Measurements from ENCODE around the gene ZNF367.

The ZNF367 gene

GRCh38 chr9:96420468-96421219, 2.5 kb upstream of the ZNF367 start:
- H3K9me3 Mint-ChIP-seq = no peaks in the 10 kb centered on the region
- H3K36me3 Mint-ChIP-seq (ENCODE audit: low read depth) = peaks cover 4% of the 10 kb centered on the region
- no peaks in the 10 kb centered on the region for H3K27me3 Mint-ChIP-seq (ENCODE audit: low read depth)
- peaks cover 27% of the 10 kb centered on the region for H3K4me1 Mint-ChIP-seq (ENCODE audit: low read depth)
- peak overlapping the region; percentile 90 for H3K27ac Mint-ChIP-seq
- H3K4me3 Mint-ChIP-seq = peak overlapping the region; percentile 86

DNA sequence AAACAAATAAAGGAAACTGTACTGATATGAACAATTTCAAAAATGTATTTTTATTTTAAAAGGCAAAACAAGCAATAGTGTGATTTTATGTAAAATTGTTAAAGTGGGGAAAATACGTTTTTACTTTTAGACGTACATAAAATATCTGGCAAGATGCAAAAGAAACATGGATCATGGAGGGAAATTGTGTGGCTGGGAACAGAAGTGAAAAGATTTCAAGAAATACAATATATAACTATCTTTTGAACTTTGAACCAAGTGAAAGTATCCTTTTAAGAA, 1.5 kb upstream of the ZNF367 start:
- peaks cover 4% of the 10 kb centered on the region for H3K36me3 Mint-ChIP-seq (ENCODE audit: low read depth)
- peak overlapping the region; percentile 86 for H3K4me3 Mint-ChIP-seq
- peaks cover 27% of the 10 kb centered on the region for H3K4me1 Mint-ChIP-seq (ENCODE audit: low read depth)
- peak overlapping the region; percentile 90 for H3K27ac Mint-ChIP-seq
- no peaks in the 10 kb centered on the region for H3K9me3 Mint-ChIP-seq
- H3K27me3 Mint-ChIP-seq (ENCODE audit: low read depth) = no peaks in the 10 kb centered on the region

- Mint-ChIP-seq H3K4me1 (ENCODE audit: low read depth) (peaks cover 28% of the 10 kb centered on the region), H3K9me3 (no peaks in the 10 kb centered on the region), H3K27ac (peak overlapping the region; percentile 92), H3K36me3 (ENCODE audit: low read depth) (peaks cover 4% of the 10 kb centered on the region), H3K27me3 (ENCODE audit: low read depth) (no peaks in the 10 kb centered on the region), H3K4me3 (peak overlapping the region; percentile 86)
Measured at GRCh38 chr9:96418920-96419690, 935 bp upstream of the ZNF367 start.

DNA sequence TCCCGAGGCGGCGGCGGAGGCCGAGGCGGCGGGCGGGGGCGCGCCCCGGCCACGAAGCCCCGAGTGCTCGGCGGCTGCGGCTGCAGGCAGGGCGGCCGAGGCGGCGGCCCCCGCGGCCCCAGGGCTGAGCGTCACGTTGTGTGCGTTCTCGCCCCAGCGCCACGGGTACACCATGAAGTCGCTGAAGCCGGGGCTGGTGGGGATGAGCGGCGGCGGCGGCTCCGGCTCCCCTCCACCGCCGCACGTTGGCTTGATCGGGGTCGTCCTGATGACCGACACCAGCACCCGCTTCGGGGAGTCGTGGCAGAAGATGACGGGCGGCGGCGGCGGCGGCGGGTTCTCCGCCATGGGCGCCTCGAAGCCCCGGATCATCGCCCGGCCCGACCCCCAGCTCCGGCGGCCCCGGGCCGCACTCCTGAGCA, 498 bp downstream of the ZNF367 start:
- no peaks in the 10 kb centered on the region for H3K9me3 Mint-ChIP-seq
- peaks cover 42% of the 10 kb centered on the region for H3K4me1 Mint-ChIP-seq (ENCODE audit: low read depth)
- peak overlapping the region; percentile 86 for H3K27ac Mint-ChIP-seq
- peak overlapping the region; percentile 82 for H3K4me3 Mint-ChIP-seq
- no peaks in the 10 kb centered on the region for H3K27me3 Mint-ChIP-seq (ENCODE audit: low read depth)
- H3K36me3 Mint-ChIP-seq (ENCODE audit: low read depth) = peaks cover 4% of the 10 kb centered on the region

- Mint-ChIP-seq H3K27me3 (ENCODE audit: low read depth) (no peaks in the 10 kb centered on the region), H3K9me3 (no peaks in the 10 kb centered on the region), H3K4me3 (peak overlapping the region; percentile 93), H3K36me3 (ENCODE audit: low read depth) (peaks cover 4% of the 10 kb centered on the region), H3K4me1 (ENCODE audit: low read depth) (peaks cover 46% of the 10 kb centered on the region), H3K27ac (peak overlapping the region; percentile 96)
Measured at GRCh38 chr9:96417051-96417586, 1.1 kb downstream of the ZNF367 start.

DNA sequence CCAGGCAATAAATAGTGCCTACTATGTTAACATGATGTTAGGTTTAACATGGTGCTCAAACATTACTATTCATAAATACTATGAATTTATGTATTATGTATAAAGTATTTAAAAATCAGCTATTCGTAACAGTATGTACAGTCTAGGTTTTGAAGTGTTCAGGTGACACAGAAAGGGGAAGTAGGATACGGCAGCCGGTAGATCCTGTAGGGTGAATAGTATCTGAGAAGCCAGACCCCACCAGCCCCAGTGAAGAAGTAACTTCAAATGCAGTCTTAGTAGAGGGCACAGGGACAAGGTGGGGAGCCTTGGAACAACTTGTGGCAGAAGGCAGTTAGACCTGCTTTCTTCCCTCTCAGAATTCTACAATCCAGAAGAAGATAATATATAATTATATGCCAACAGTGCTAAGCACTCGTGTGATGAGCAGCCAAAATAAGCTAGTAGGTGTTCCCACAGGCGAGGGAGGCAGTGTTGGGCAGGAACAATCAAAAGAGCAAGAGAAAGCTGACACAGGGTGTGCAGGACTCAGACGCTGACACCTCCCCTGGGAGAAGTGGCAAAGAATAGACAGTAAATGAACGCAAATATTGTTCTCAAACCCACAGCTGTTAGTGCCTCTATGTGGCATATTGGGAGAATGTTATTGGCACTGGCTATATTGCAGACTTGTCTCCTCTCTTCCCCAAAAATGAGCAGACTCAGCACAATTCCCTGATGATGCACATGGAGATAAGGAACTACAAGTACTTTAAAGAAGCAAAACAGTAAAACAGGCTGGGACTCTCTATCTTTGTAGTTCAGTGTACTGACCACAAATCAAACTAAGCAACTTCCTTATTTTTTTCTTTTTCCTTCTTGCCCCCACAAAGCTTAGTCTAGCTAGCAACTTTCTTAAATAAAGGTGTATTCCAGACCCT, 4.6 kb downstream of the ZNF367 start:
- Mint-ChIP-seq H3K36me3 (ENCODE audit: low read depth) (peaks cover 10% of the 10 kb centered on the region), H3K27me3 (ENCODE audit: low read depth) (no peaks in the 10 kb centered on the region)

DNA sequence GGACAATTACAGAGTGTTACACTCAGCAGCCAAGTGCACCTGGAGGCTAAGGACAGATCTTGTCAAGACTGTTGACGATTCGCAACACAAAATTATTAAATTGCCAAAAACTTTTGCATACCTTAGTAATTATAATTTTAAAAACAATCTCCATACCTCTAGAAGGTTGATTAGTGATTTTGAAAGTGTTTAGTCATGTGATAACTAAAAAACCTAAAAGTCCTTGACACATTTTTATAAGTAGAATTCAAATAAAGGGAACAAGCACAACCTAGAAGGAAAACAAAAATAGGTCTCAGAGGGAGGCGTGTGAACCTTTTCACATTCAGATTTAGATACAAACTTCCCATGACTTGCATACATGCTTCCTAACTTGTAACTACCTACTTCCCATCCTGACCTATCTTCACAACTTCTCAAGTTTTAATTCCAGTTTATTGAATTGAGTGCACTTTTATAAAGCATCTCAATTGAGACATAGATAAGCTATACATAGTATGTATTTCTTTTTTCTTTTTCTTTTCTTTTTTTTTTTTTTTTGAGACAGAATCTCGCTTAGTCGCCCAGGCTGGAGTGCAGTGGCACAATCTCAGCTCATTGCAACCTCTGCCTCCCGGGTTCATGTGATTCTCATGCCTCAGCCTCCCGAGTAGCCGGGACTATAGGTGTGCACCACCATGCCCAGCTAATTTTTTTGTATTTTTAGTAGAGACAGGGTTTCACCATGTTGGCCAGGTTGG, 5.8 kb downstream of the ZNF367 start:
- Mint-ChIP-seq H3K27me3 (ENCODE audit: low read depth) (no peaks in the 10 kb centered on the region), H3K27ac (peak overlapping the region; percentile 85), H3K4me3 (no peak overlapping the region), H3K4me1 (ENCODE audit: low read depth) (peaks cover 45% of the 10 kb centered on the region), H3K9me3 (no peaks in the 10 kb centered on the region), H3K36me3 (ENCODE audit: low read depth) (peaks cover 13% of the 10 kb centered on the region)

More for the DNA sequence above, 4.6 kb downstream of the ZNF367 start:
- Mint-ChIP-seq H3K4me3 (peak overlapping the region; percentile 74), H3K27ac (peak overlapping the region; percentile 85), H3K9me3 (no peaks in the 10 kb centered on the region), H3K4me1 (ENCODE audit: low read depth) (peaks cover 39% of the 10 kb centered on the region)

- Mint-ChIP-seq H3K27me3 (ENCODE audit: low read depth) (no peaks in the 10 kb centered on the region), H3K36me3 (ENCODE audit: low read depth) (peaks cover 12% of the 10 kb centered on the region), H3K4me3 (no peak overlapping the region), H3K4me1 (ENCODE audit: low read depth) (peaks cover 43% of the 10 kb centered on the region), H3K9me3 (no peaks in the 10 kb centered on the region), H3K27ac (no peak overlapping the region)
Measured at GRCh38 chr9:96411129-96411838, 6.9 kb downstream of the ZNF367 start.

DNA sequence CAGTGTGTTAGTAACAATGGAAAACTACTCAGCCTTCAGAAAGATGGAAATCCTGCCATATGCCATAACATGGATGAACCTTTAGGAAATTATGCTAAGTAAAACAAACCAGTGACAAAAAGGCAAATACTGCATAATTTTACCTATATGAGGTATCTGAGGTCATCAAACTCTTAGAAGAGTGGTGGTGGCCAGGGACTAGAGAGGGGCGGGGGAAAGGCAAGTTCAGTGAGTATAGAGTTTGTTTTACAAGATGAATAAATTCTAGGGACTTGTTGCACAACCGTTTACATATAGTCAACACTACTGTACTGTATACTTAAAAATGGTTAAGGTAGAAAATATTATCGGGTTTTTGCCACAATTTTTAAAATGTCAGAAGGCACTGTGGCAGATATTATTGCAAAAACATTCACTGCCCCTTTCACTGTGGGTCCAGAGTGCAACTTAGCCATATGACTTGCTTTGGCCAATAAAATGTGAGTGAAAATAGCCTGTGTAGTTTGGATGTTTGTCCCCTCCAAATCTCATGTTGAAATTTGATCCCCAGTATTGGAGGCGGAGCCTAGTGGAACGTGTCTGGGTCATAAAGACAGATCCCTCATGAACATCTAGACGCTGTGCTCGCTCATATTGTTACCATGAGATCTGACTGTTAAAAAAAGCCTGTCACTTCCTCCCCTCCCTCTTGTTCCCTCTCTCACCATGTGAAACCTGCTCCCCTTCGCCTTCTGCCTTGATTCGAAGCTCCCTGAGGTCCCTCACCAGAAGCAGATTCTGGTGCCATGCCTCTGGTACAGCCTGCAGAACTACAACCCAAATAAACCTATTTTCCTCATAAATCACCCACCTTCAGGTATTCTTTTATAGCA, 9.5 kb downstream of the ZNF367 start:
- H3K4me3 Mint-ChIP-seq = no peak overlapping the region
- peaks cover 15% of the 10 kb centered on the region for H3K36me3 Mint-ChIP-seq (ENCODE audit: low read depth)
- no peaks in the 10 kb centered on the region for H3K9me3 Mint-ChIP-seq
- H3K4me1 Mint-ChIP-seq (ENCODE audit: low read depth) = peaks cover 35% of the 10 kb centered on the region
- H3K27me3 Mint-ChIP-seq (ENCODE audit: low read depth) = no peaks in the 10 kb centered on the region
- H3K27ac Mint-ChIP-seq = peak overlapping the region; percentile 86

DNA sequence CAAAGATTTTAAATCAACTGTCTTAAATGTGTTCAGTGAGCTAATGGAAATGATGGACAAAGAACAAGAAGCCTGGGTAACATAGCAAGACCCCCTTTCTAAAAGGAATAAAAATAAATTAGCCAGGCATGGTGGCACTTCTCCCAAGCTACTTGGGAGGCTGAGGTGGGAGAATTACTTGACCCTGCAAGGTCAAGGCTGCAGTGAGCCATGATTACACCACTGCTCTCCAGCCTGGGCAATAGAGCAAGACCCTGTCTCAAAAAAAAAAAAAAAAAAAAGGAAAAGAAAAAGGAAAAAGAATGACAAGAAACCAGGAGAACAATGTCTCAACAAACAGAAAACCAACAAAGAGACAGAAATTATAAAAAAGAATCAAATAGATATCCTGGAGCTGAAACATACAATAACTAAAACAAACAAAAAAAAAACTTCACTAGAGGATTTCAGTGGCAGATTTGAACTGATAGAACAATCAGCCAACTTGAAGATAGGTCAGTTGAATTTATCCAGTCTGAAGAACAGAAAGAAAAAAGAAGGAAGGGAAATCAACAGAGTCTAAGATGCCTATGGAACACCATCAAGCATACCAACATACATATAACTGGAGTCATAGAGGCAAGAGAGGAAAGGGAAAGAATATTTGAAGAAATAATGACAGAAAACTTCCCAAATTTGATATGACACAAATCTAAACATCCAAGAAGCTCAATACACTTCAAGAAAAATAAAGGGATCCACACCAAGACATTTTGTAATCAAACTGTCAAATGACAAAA, 17.8 kb downstream of the ZNF367 start:
- peaks cover 18% of the 10 kb centered on the region for H3K36me3 Mint-ChIP-seq (ENCODE audit: low read depth)
- peak overlapping the region; percentile 75 for H3K27ac Mint-ChIP-seq
- no peak overlapping the region for H3K4me3 Mint-ChIP-seq
- H3K4me1 Mint-ChIP-seq (ENCODE audit: low read depth) = peaks cover 28% of the 10 kb centered on the region
- H3K9me3 Mint-ChIP-seq = peaks cover 8% of the 10 kb centered on the region
- no peaks in the 10 kb centered on the region for H3K27me3 Mint-ChIP-seq (ENCODE audit: low read depth)

DNA sequence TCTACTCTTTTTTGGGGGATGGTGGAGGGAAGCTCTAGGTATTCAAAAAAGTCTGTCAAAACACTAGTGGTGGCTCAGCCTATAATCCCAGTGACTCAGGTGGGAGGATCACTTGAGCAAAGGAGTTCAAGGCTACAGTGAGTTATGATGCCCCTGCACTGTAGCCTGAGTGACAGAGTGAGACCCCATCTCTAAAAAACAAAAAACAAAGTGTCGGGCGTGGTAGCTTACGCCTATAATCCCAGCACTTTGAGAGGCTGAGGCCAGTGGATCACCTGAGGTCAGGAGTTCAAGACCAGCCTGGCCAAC, 18.9 kb downstream of the ZNF367 start:
- Mint-ChIP-seq H3K4me3 (no peak overlapping the region), H3K36me3 (ENCODE audit: low read depth) (peaks cover 22% of the 10 kb centered on the region), H3K9me3 (peaks cover 8% of the 10 kb centered on the region), H3K27me3 (ENCODE audit: low read depth) (no peaks in the 10 kb centered on the region), H3K4me1 (ENCODE audit: low read depth) (peaks cover 32% of the 10 kb centered on the region), H3K27ac (peak overlapping the region; percentile 75)

DNA sequence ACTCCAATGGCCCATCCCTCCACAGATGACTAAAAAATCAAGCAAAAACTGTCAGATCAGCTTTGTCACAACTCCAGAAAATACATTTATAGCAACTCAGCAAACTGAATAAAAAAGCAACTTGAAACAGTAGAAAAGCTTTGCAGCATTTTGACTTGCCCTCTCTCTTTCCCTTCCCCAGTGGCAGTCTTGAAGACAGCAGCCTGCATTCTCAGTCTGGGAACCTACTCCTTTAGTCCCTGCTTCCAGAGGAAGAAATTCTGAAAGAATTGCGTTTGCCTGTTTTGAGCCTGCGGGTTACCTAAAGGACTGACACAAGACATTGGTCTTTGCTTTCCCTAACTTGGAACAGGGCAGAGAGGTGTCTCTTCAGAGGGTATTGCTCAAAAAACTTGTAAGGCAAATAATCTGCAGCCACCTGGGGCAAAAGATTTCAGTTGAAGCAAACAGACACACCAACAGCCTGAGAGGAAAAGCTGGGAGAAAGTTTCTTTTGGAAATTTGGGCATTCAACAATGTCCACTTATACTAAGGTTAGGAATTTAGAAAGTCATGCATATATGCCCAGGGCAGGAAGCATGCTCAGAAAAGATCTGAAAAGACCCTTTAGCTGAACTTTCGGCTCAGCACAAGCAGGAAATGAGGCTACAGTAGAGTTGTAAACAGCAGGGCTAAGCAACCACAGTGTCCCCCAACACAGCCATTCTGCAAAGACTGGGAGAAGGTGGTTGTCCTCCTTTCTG, 19.4 kb downstream of the ZNF367 start:
- Mint-ChIP-seq H3K9me3 (peaks cover 8% of the 10 kb centered on the region), H3K4me1 (ENCODE audit: low read depth) (peaks cover 32% of the 10 kb centered on the region), H3K27me3 (ENCODE audit: low read depth) (no peaks in the 10 kb centered on the region), H3K4me3 (peak overlapping the region; percentile 15), H3K27ac (peak overlapping the region; percentile 75), H3K36me3 (ENCODE audit: low read depth) (peaks cover 24% of the 10 kb centered on the region)

Data from T-helper 1 cell treated with Interleukin-12 subunit alpha and Interleukin-12 subunit beta and Interleukin-4 antibody, amounts not matched to agents 30 μg/mL and 1 μg/mL, for 36 hours (primary cell).